Kidney capillary endothelial cell (primary cell): Measurements from ENCODE around the gene UNC80.

Source experiments
- DNase-seq: peaks from one replicate; pipeline ENCODE4 v3.0.0-alpha.2; 2018; ENCODE audit warnings: low spot score

The UNC80 gene

DNA sequence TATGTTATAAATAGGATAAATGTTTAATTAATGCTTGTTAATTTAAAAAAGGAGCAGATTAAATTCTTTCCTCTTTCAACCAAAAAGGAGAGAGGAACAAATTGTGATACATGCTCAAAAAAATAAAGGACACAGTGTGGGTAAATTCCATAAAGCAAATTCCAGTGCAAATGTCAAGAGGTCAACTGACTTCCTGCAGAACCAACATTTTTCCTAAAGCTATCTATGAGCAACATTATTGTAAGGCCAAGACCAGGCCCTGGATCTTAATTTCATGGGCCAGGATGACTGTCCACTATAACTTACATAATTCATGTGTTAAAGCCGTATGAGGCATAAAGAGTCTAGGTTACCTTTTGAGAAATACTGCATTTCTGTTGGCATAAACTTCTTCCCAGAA is 136.9 kb downstream of the UNC80 start:
- DNase-seq, result no peak

- DNase-seq, result no peak
These were observed 139.9 kb downstream of the UNC80 start for GRCh38 chr2:209911486-209911885.

- no peak for DNase-seq
These were observed 142.2 kb downstream of the UNC80 start for GRCh38 chr2:209913786-209914345.

DNA sequence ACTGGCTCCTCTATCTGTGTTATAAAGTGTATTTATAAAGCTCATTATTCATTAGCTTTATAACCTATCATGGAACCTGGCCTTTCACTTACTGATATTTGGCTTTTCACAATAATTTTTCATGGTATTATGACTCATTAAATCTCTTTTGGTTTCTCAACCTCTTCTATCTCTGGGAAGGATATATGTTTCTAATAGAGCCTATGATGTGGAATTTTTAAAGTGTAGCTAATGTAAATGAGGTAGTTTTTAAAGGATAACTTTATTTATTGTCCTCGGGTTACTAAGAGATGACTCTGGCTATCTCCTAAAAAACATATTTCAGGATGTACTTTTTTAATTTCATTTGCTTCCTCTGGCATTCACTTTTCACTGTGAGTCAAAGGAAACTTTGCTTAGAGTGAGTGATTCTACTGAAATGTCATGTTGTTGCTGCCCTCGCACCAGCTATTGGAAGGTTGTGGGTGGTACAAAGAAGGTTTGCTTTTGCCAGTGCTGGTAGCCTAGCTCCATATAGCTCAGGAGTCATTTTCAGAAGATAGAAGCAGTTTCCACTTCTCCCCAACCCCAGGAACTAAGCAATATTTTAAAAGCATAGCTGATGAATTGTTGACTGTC is 145.6 kb downstream of the UNC80 start:
- no peak for DNase-seq

DNA sequence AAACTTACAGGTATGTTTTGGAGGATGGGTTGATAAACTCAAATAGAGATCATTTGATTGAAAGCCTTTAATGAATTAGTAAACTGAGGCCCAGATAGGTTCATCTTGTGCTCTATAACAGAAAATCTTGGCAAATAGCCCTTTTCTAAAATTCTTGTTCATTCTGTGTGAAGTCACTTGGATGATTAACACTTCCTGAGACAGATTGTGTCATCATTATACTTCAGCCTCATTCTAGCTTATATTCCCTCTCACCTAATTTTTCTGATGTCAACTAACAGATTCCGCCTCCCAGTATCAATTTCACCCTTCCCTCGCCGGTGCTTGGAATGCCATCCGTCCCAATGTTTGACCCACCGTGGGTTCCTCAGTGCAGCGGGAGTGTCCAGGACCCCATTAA is 146.6 kb downstream of the UNC80 start:
- peak; percentile 44 for DNase-seq

GRCh38 chr2:209922116-209922515 is 150.5 kb downstream of the UNC80 start:
- no peak for DNase-seq

DNA sequence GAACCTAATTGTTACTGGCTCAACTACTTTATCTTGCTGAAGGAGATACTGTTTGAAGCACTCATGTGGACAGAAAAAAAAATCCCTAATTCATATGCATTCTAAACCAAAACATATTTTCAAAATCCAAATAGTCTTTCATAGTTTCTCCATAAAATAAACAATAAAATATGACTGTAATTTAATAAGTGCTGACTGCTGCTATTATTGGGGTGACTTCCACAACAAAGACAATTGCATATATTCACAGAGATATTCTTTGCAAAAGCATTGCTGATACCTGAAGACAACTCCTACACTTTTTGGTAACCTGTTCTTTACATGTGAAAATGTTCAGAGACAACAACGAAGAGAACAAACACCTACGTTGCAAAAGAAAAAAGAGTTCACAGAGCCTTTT is 157.7 kb downstream of the UNC80 start:
- DNase-seq, result no peak

GRCh38 chr2:209933499-209934483 is 162.2 kb downstream of the UNC80 start:
- peak; percentile 53 for DNase-seq

DNA sequence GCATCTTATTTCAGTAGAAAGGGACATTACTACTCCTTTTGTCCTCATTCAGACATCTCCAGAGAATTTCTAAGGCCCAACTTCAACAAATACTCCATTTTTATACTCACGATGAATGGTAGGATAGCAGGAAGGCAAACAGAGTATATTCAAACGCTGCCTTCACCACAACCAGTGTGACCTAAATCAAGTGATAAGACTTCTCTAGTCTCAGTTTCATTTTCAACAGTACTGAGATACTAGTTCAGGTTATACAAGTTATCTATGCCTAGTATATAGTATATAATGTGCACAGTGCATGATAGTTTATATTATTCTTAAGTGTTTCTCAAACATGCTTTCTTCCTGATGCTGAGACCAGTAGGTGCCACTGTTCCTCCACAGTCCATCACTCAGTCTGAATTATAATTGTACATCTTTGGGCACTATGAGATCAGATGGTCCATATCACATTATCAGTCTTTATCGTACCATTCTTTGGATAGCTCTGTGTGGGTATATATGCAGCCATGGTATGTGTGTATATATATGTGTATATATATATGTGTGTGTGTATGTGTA is 164.6 kb downstream of the UNC80 start:
- DNase-seq, result no peak

- no peak for DNase-seq
These were observed 166.3 kb downstream of the UNC80 start for GRCh38 chr2:209937893-209938292.

DNA sequence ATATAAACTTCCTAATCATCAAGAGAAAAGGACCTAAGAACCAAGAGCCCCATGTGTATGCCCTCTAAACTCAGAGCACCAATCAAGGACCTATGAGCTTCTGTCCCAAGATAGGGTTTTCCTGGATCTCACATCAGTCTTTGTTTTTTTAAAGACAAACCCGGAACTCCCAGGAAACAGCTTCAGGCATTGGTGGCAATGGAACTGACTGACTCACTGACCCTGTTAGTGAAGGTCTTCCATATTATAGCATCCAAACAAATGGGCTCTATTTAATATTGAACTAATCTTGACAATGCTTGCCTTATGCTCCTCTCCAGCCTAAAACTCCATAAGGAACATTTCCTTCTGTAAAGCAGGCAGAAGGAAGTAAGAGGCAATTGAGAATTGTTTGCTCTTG is 167.3 kb downstream of the UNC80 start:
- DNase-seq, result no peak

GRCh38 chr2:209940936-209941335 is 169.3 kb downstream of the UNC80 start:
- DNase-seq, result no peak

GRCh38 chr2:209942426-209942825 is 170.8 kb downstream of the UNC80 start:
- no peak for DNase-seq

- DNase-seq, result peak; percentile 46
These were observed 171.4 kb downstream of the UNC80 start for GRCh38 chr2:209942936-209943605.

GRCh38 chr2:209943776-209944175 is 172.1 kb downstream of the UNC80 start:
- peak; percentile 17 for DNase-seq

DNA sequence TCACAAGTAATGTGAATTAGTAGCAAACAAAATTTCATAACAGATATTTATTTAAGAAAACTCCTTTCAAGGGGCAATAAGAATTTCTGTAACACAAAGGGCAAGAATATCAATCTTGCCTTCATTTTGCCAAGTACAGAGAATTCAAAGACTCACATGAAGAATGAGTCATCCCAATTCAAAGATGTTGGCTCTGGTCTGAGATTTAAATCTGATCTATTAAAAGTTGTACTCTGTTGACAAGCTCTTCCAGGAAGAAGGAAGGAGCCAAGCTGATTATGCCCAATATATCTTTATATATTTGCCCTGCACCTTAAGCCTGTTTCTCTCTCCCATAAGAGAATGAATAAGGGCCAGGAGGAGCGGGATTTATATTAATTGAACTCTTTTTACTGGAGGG is 174.9 kb downstream of the UNC80 start:
- peak; percentile 22 for DNase-seq

DNA sequence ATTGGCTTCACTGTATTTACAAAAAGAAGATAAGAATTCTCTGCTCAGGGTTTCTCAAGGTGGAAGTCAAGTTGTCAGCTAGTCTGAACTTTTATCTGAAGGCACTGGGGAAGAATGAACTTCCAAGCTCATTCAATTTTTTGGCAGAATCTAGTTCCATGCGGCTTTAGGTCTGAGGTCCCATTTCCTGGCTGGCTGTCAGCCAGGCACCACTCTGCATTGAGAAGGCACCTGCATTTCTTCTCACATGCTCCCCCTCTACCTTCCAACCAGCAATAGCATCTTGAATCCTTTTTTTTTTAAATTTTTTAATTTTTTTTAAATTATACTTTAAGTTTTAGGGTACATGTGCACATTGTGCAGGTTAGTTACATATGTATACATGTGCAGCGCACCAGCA is 184.6 kb downstream of the UNC80 start:
- no peak for DNase-seq

DNA sequence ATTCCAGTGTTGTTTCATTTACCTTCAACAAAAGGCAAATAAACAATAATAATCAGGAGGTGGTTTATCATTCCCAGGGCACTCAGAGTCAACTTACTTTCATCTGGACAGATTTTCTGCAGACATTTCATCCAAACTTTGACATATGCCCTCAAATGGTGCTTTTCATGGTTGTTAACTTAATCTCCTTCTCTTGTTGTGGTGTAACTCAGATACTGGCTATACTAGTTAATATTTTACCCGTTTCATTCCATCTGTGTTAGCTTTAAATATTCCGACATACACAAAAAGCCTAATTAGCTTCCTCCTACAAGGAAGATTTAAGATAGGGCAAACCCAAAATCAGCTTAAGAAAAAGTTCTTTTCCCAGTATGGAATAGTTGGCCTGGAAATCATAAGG is 186.4 kb downstream of the UNC80 start:
- DNase-seq, result no peak

- DNase-seq, result no peak
These were observed 188.4 kb downstream of the UNC80 start for GRCh38 chr2:209960045-209960444.

GRCh38 chr2:209960676-209961630 is 189.3 kb downstream of the UNC80 start:
- DNase-seq, result peak; percentile 63

DNA sequence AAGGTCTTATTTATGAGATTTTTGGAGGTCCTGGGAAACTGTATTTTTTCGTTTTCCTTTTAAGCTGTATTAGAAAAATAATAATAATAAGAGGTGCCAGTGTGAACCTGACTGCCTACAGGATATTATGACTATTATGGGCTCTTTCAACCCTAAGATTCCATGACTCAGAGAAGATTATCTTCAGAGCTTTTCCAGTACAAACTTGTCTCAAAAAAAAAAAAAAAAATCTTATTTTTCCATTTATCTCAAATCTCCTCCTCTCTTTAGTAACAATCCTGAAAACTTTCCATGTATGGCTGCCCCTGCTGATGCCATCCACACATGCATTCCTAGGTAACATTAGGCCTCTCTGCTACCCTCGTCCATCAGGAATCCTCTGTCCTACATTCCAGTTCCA is 194.1 kb downstream of the UNC80 start:
- DNase-seq, result no peak
